Coronary artery (tissue), 2 donors: ENCODE results near the gene FBXL15.

Experiments used
- DNase-seq: peaks from one replicate; pipeline ENCODE4 v3.0.0-alpha.2; 2017; ENCODE audit warnings: low spot score
- H3K27ac ChIP-seq, 2 donors: fragments of 200-600 bp; sonication (generic); one replicate each; pipeline ENCODE4 v1.5.1; 2016 to 2019
- H3K4me3 ChIP-seq: fragments of 200-600 bp; sonication (generic); 2 replicates; pipeline ENCODE4 v1.5.1; 2016; ENCODE audit warnings: mild to moderate bottlenecking, moderate library complexity
- CTCF ChIP-seq: fragments of 200-600 bp; sonication (generic); IDR thresholded peaks from one replicate; pipeline ENCODE4 v1.5.1; 2019; ENCODE audit warnings: antibody characterized with exemption

Gene FBXL15

GRCh38 chr10:102433619-102434046 lies 13.0 kb downstream of the FBXL15 start:
- no peak for TF ChIP-seq CTCF
- no peak for DNase-seq
- peak overlapping the region in 1 of 2 donors; percentile 35 for H3K27ac ChIP-seq
- no peak overlapping the region for H3K4me3 ChIP-seq

- H3K27ac ChIP-seq, result peak overlapping the region in 1 of 2 donors; percentile 67
- H3K4me3 ChIP-seq, result peak overlapping the region; percentile 47
- no peak for DNase-seq
- TF ChIP-seq CTCF, result no peak
Observed at GRCh38 chr10:102434394-102435132, 13.9 kb downstream of the FBXL15 start.

- TF ChIP-seq CTCF, result no peak
- H3K27ac ChIP-seq, result peak overlapping the region in 1 of 2 donors; percentile 67
- no peak for DNase-seq
- peak overlapping the region; percentile 47 for H3K4me3 ChIP-seq
Observed at GRCh38 chr10:102435133-102435497, 14.5 kb downstream of the FBXL15 start.

GRCh38 chr10:102435529-102436233 lies 15.0 kb downstream of the FBXL15 start:
- no peak for DNase-seq
- no peak for TF ChIP-seq CTCF
- peak overlapping the region in 1 of 2 donors; percentile 67 for H3K27ac ChIP-seq
- H3K4me3 ChIP-seq, result peak overlapping the region; percentile 47

- Histone ChIP-seq H3K27ac (no peak overlapping the region), H3K4me3 (peak overlapping the region; percentile 47)
- TF ChIP-seq CTCF, result no peak
- no peak for DNase-seq
Observed at GRCh38 chr10:102436312-102436711, 15.7 kb downstream of the FBXL15 start.

GRCh38 chr10:102437515-102437914 lies 16.9 kb downstream of the FBXL15 start:
- no peak for DNase-seq
- Histone ChIP-seq H3K4me3 (no peak overlapping the region), H3K27ac (no peak overlapping the region)
- no peak for TF ChIP-seq CTCF

GRCh38 chr10:102438374-102438773 lies 17.7 kb downstream of the FBXL15 start:
- DNase-seq, result no peak
- Histone ChIP-seq H3K27ac (no peak overlapping the region), H3K4me3 (no peak overlapping the region)
- TF ChIP-seq CTCF, result no peak
